ENCODE measurements around the gene DAP. TPM values are rescaled to one million over a fixed set of nuclear protein-coding genes. Genes with fewer than 3 reads are reported as not detected.

DAP gene
- polyA plus RNA-seq, 1 experiment, result 117 TPM

DNA sequence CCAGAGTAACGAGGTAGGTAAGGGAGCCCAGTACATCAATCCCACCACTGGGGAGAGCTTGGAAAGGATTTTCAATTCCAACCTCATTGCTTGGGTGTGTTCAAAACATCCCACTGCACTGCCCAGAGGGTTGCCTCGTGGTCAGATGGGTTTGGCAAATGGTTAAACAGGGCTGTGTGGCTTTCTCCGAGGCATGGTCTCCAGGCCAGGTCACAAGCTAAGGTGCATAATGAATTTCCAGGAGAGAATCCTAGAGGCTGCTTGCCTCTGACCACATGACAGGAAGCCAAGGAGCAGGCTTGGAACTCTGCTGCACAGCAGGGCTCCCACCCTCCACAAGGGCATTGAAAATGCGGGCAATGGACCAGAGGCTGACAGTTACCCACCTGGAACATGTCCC is 51.6 kb downstream of the DAP start:
- Histone ChIP-seq H3K27me3 (ENCODE audit: control insufficient read depth, insufficient read depth, low read length) (no peaks in the 10 kb centered on the region), H3K4me3 (ENCODE audit: low read depth, low read length) (no peak overlapping the region), H3K27ac (ENCODE audit: low read depth, low read length) (peak overlapping the region; percentile 21), H3K9me3 (ENCODE audit: control insufficient read depth, insufficient read depth, low read length) (no peaks in the 10 kb centered on the region)
- ChIA-PET POLR2A (no interaction called here), CTCF (no interaction called here)
- TF ChIP-seq, protein P1, sequence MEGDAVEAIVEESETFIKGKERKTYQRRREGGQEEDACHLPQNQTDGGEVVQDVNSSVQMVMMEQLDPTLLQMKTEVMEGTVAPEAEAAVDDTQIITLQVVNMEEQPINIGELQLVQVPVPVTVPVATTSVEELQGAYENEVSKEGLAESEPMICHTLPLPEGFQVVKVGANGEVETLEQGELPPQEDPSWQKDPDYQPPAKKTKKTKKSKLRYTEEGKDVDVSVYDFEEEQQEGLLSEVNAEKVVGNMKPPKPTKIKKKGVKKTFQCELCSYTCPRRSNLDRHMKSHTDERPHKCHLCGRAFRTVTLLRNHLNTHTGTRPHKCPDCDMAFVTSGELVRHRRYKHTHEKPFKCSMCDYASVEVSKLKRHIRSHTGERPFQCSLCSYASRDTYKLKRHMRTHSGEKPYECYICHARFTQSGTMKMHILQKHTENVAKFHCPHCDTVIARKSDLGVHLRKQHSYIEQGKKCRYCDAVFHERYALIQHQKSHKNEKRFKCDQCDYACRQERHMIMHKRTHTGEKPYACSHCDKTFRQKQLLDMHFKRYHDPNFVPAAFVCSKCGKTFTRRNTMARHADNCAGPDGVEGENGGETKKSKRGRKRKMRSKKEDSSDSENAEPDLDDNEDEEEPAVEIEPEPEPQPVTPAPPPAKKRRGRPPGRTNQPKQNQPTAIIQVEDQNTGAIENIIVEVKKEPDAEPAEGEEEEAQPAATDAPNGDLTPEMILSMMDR (IDR thresholded peaks at IDR 0.05; ENCODE audit: low read depth, low read length), result no peak
- DNase-seq (ENCODE audit: low read depth, low spot score), result no peak

DNA sequence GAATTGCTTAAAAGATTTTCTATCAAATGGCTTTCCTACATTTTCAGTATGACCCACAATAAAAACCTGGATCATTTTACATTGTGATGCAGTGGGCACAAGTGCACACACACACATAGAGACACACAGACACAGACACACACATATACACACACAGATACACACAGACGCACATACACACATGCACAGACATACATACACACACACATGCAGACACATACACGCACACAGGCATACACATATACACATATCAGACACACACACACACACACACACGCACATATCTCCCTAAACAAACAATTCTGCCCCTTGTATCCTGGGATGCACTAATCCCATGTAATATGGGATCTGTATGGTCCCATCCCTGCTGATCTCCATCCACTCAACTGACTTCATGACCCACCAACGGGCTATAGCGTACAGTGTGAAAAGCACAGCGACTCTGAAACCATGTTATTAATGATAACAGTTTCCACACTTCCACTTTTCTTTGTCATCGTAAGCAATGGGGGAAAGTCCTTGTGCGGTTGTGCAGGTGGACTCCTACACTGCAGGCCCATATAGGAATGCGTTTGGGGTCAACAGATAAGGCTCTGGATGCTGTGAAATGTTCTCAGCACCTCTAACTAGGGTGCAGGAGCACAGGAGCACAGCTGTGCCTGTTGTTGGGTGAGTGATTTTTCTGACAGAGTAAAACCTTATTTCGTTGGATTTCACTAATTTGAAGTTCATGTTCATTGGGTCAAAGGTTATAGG is 52.7 kb downstream of the DAP start:
- TF ChIP-seq, protein P1 (IDR thresholded peaks at IDR 0.05; ENCODE audit: low read depth, low read length), result no peak
- ChIA-PET CTCF (no interaction called here), POLR2A (interaction anchor here (0.8 kb wide), 1 partner anchor 16 kb away, joined by 3 read pairs; no protein-coding TSS in a partner anchor)
- no peaks in the 10 kb centered on the region for H3K27me3 ChIP-seq (ENCODE audit: control insufficient read depth, insufficient read depth, low read length)
- H3K4me3 ChIP-seq (ENCODE audit: low read depth, low read length), result no peak overlapping the region
- H3K27ac ChIP-seq (ENCODE audit: low read depth, low read length), result no peak overlapping the region
- H3K9me3 ChIP-seq (ENCODE audit: control insufficient read depth, insufficient read depth, low read length), result no peaks in the 10 kb centered on the region
- no peak for DNase-seq (ENCODE audit: low read depth, low spot score)

DNA sequence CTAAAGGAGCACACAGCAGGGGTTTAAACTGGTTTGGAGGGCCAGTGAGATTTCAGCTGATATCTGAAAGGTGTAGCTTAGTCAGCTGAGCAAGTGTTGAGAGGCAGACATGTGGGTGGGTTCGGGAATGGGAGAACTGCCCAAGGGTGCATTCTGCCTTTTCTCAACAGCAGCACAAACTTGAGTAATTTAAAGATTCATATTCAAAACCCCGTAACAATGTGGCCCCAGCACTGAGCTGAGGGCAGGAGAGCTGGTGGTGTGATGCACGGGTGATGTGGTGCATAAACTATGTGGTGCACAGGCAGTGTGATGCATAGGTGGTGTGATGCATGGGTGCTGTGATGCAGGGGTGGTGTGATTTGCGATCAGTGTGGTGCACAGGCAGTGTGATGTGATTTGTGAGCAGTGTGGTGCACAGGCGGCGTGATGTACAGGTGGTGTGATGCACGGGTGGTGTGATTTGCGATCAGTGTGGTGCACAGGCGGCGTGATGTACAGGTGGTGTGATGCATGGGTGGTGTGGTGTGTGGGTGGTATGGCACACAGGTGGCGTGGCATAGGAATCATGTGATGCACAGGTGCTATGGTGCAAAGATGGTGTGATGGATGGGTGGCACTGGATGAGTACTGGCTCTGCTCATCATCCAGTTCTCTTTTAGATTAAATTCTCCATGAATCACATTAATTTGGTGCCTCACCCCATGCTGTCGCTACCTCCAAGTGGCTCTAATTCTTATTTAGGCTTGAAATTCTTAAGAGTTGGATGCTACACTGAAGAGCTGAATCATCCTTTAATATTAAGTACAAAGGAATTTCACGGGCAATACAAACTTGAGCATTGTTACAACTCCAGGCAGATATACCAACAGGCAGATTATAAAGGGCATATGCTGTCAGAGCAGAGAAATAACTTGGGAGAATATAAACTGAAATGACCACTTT is 53.6 kb downstream of the DAP start:
- DNase-seq (ENCODE audit: low read depth, low spot score), result no peak
- POLR2A ChIA-PET, result interaction anchor here (0.8 kb wide), 1 partner anchor 17 kb away, joined by 3 read pairs; no protein-coding TSS in a partner anchor
- H3K9me3 ChIP-seq (ENCODE audit: control insufficient read depth, insufficient read depth, low read length), result no peaks in the 10 kb centered on the region
- TF ChIP-seq, protein P1 (IDR thresholded peaks at IDR 0.05; ENCODE audit: low read depth, low read length), result no peak
- no peaks in the 10 kb centered on the region for H3K27me3 ChIP-seq (ENCODE audit: control insufficient read depth, insufficient read depth, low read length)
- H3K27ac ChIP-seq (ENCODE audit: low read depth, low read length), result peak overlapping the region; percentile 57
- CTCF ChIA-PET, result interaction anchor here (1.1 kb wide), 1 partner anchor 149 kb away, joined by 3 read pairs; no protein-coding TSS in a partner anchor
- no peak overlapping the region for H3K4me3 ChIP-seq (ENCODE audit: low read depth, low read length)

DNA sequence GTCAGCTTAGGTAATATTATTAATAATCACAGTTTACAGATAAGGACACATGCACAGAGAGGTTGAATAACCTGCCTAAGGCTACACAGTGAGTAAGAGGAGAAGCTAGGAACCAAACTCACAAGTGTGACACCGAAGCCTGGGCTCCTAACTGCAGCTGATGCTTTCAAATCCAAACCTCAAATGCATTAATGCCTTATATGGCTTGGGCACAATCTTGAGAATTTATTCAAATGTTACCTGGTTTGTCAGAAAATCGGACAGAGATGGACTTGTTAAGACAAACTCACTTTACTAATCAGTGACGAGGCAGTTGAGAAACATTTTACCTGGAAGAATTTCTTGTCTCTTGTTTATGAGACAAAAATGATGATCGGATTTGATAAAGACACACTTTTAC is 54.7 kb downstream of the DAP start:
- H3K27me3 ChIP-seq (ENCODE audit: control insufficient read depth, insufficient read depth, low read length), result no peaks in the 10 kb centered on the region
- POLR2A ChIA-PET, result no interaction called here
- CTCF ChIA-PET, result interaction anchor here (1.2 kb wide), 1 partner anchor 8 kb away, joined by 4 read pairs; no protein-coding TSS in a partner anchor
- no peak overlapping the region for H3K27ac ChIP-seq (ENCODE audit: low read depth, low read length)
- no peaks in the 10 kb centered on the region for H3K9me3 ChIP-seq (ENCODE audit: control insufficient read depth, insufficient read depth, low read length)
- no peak for DNase-seq (ENCODE audit: low read depth, low spot score)
- H3K4me3 ChIP-seq (ENCODE audit: low read depth, low read length), result no peak overlapping the region
- TF ChIP-seq, protein P1 (IDR thresholded peaks at IDR 0.05; ENCODE audit: low read depth, low read length), result no peak

Measured in AG04450 (cell line).